SW480 (cell line): ENCODE measurements around the gene ABCB10.

ENCODE experiments used
- DNase-seq: peaks from one replicate; pipeline ENCODE4 v3.0.0-alpha.2; 2016; ENCODE audit warnings: low spot score

The ABCB10 gene

DNA sequence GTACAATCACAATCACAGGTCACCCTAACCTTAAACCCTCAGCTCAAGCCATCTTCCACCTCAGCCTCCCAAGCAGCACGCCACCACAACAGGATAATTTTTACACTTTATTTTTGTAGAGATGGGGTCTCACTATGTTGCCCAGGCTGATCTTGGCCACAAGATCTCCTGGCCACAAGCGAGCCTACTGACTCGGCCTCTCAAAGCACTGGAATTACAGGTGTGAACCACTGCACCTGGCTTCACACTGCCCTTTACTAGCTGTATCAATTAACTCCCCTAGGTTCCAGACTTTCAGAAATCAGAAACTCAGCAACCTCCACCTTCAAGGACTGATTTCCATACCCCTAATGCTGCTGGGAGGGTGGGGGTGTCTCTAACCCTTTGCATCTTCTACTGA, 87.3 kb downstream of the ABCB10 start:
- DNase-seq: no peak

DNA sequence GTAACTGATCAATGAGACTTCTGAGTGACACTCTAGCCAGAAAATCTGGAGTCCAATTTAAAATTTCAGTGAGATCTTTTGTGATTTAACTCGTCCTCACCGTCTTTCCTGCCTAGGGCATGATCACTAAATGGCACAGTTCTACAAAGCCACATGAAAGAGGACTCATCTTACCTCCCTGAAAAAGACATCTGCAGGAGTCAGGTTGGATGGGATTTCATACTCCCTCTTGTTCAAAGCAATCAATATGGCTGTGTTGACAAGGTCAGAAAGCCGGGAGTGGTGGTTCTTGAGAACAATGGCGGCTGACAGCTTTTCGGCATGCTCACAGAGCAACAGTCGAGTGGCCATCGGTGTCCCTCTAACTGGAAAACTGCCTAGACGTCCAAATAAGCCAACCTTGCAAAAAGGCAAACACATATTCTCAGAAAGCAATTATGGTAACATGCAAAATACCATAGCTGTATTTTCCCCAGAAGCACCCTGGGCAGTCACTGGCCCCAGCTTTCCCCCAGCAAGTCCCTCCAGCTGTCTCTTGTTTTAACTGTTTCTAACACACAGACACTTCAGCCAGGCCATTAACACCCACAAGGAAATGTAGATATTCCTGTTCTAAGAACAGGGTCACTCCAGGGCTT, 88.0 kb downstream of the ABCB10 start:
- no peak for DNase-seq

DNA sequence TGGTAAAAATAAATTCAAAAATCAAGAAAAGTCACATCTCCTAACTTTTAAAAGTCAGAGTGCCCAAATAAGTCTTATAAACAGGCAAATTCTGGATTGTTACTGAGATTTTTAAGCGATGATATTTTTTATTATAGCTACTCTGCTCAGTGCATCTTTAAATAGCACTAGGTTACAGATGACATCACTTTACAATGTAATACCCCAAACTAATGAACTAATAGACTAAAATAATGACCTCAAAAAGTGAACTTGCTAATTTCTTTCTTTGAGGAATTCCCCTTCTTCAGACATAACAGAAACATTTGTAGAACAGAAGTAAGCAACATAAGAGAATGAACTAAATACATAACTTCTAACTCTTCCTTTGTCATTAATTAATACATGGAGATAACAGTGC, 91.6 kb downstream of the ABCB10 start:
- no peak for DNase-seq
